ENCODE results near the gene TNRC6C. TPM values are rescaled to one million over a fixed set of nuclear protein-coding genes. Genes with fewer than 3 reads are reported as not detected.
"Not testable (repeated sequence)": the region's sequence is repeated elsewhere in the genome, so short reads cannot be mapped to it uniquely, and the experiment has no call there.

TNRC6C gene
- total RNA-seq, 4 donors from 2014 or later = 9.1 to 32.7 (median 14.3) TPM

DNA sequence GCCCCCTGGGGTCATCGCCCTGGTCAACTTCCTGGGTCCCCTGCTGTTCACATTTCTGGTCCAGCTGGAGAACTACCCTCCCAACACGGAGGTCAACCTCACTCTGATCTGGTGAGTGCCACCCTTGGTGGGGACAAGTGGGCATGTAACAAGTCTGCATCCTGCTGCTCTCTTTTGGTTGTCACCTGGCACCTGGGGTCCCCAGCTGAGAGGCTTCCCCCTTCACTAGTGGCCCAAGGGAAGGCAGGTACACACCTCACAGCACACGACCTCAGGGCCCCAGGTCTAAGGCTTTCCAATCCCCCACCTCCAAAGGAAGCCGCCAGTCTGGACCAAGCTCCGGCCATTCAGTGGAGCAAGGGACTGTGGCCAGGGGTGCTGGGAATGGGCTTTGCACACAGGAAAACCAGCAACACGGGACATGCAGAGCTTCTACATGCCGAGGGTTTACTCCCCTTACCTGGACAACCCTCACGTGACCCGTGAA lies 176.4 kb downstream of the TNRC6C start:
- Histone ChIP-seq H3K27ac (no peak overlapping the region), H3K36me3 (no peaks in the 10 kb centered on the region), H3K4me3 (replicated peaks in 1 of 3) (no peak overlapping the region), H3K27me3 (no peaks in the 10 kb centered on the region), H3K4me1 (peaks cover 8 to 24% of the 10 kb centered on the region in 2 donors), H3K9me3 (no peaks in the 10 kb centered on the region)
- intact Hi-C loops (cut with DNase I) = no loop called here
- DNase-seq = no peak
- WGBS, 2 donors = 65 to 85% methylated on average over 4 to 5 of the region's 9 CpGs
- no peak for TF ChIP-seq POLR2A (IDR thresholded peaks at IDR 0.05)
- TF ChIP-seq, protein P1, sequence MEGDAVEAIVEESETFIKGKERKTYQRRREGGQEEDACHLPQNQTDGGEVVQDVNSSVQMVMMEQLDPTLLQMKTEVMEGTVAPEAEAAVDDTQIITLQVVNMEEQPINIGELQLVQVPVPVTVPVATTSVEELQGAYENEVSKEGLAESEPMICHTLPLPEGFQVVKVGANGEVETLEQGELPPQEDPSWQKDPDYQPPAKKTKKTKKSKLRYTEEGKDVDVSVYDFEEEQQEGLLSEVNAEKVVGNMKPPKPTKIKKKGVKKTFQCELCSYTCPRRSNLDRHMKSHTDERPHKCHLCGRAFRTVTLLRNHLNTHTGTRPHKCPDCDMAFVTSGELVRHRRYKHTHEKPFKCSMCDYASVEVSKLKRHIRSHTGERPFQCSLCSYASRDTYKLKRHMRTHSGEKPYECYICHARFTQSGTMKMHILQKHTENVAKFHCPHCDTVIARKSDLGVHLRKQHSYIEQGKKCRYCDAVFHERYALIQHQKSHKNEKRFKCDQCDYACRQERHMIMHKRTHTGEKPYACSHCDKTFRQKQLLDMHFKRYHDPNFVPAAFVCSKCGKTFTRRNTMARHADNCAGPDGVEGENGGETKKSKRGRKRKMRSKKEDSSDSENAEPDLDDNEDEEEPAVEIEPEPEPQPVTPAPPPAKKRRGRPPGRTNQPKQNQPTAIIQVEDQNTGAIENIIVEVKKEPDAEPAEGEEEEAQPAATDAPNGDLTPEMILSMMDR (IDR thresholded peaks at IDR 0.05) = no peak

DNA sequence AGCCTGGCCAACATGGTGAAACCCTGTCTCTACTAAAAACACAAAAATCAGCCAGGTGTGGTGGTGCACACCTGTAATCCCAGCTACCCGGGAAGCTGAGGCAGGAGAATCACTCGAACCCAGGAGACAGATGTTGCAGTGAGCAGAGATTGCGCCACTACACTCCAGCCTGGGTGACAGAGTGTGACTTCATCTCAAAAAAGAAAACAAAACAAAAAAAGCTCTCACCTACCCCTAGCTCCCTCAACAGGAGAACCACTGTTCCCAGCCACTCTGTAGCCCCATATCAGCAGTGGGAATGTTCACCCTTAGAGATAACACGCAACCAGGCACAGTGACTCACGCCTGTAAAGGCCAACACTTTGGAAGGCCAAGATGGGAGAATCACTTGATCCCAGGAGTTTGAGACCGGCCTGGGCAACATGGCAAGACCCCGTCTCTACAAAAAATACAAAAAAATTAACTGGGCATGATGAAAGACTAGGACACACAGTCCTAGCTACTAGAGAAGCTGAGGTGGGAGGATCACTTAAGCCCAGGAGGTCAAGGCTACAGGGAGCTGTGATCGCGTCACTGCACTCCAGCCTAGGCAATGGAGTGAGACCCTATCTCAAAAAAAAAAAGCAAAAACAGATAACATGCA lies 177.5 kb downstream of the TNRC6C start:
- no peak for DNase-seq
- H3K27me3 ChIP-seq = no peaks in the 10 kb centered on the region
- H3K9me3 ChIP-seq = no peaks in the 10 kb centered on the region
- peaks cover 14 to 24% of the 10 kb centered on the region in 2 donors for H3K4me1 ChIP-seq
- no peaks in the 10 kb centered on the region for H3K36me3 ChIP-seq
- WGBS, 2 donors = 93 to 97% methylated on average over 9 of the region's 9 CpGs
- TF ChIP-seq POLR2A (IDR thresholded peaks at IDR 0.05) = no peak
- TF ChIP-seq, protein P1 (IDR thresholded peaks at IDR 0.05) = no peak
- no peak overlapping the region for H3K27ac ChIP-seq
- H3K4me3 ChIP-seq (replicated peaks in 1 of 3) = no peak overlapping the region
- intact Hi-C loops (cut with DNase I) = no loop called here

DNA sequence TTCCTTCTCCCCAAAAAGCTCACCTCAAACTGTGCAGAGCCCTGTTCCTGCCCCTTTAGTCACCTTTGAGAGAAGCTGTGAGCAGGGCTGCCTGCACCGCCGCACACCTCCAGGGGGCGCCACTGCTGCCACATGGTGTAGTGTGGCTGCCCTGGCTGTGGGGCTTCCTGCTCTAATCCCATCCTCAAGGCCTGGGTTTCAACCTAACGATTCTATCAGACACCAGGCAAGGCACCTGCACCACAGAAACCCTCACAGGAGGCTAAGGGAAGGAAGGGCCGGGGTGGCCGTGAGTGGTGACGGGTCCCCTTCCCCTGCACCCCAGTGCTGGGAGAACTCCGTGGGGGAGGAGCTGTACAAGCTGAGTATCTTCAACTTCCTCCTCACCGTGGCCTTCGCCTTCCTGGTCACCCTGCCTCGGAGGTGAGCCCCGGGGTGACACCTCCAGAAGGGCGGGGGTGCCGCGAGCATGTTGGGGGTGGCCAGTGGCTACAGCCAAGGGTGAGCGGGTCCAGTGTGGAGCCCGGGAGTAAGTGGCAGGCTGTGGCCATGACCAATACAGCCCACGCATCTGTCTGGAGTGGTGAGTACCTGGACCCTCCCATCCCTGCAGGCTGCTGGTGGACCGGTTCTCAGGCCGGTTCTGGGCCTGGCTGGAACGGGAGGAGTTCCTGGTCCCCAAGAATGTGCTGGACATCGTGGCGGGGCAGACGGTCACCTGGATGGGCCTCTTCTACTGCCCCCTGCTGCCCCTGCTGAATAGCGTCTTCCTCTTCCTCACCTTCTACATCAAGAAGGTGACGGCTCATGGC lies 179.1 kb downstream of the TNRC6C start:
- H3K4me1 ChIP-seq = peaks cover 6 to 21% of the 10 kb centered on the region in 2 donors
- no peak overlapping the region for H3K27ac ChIP-seq
- WGBS, 2 donors = 70 to 72% methylated on average over 17 to 24 of the region's 26 CpGs
- H3K36me3 ChIP-seq = no peaks in the 10 kb centered on the region
- TF ChIP-seq, protein P1 (IDR thresholded peaks at IDR 0.05) = peak in 1 of 6 experiments; percentile 2
- no peak for TF ChIP-seq POLR2A (IDR thresholded peaks at IDR 0.05)
- no peaks in the 10 kb centered on the region for H3K27me3 ChIP-seq
- no peak overlapping the region for H3K4me3 ChIP-seq (replicated peaks in 1 of 3)
- intact Hi-C loops (cut with DNase I) = no loop called here
- H3K9me3 ChIP-seq = no peaks in the 10 kb centered on the region
- no peak for DNase-seq

DNA sequence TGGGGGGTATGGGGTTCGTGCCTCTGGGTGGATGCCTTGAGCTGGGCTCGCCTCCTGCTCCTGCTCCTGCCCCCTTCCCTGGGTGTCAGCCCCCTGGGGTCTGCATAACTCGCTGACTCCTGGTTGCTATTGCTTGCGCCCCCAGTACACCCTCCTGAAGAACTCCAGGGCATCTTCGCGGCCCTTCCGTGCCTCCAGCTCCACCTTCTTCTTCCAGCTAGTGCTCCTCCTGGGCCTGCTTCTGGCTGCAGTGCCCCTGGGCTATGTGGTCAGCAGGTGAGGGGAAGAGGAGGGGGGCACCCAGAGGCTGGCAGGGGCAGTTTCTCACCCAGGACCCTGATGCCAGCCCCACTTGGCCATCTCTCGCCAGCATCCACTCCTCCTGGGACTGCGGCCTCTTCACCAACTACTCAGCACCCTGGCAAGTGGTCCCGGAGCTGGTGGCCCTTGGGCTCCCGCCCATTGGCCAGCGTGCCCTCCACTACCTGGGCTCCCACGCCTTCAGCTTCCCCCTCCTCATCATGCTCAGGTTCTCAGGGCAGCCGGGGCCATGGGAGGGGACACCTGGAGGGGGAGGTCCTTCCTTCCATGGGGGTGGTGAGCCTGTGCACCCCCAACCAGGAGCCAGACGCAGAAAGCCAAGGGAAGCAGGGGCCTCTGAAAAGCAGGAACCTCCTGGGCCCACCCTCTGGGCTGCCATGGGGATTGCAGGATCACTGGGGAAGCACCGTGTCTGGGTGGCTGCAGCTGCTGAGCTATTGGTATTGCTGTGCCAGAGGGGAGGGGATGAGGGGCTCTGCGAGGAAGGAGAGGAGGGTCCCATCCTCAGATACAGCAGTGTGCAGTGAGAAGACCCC lies 179.9 kb downstream of the TNRC6C start:
- Histone ChIP-seq H3K27ac (no peak overlapping the region), H3K36me3 (no peaks in the 10 kb centered on the region), H3K9me3 (no peaks in the 10 kb centered on the region), H3K4me1 (peaks cover 6 to 24% of the 10 kb centered on the region in 2 donors), H3K27me3 (no peaks in the 10 kb centered on the region), H3K4me3 (replicated peaks in 1 of 3) (no peak overlapping the region)
- DNase-seq = no peak
- 81 to 85% methylated on average over 15 to 17 of the region's 17 CpGs for WGBS, 2 donors
- no peak for TF ChIP-seq POLR2A (IDR thresholded peaks at IDR 0.05)
- TF ChIP-seq, protein P1 (IDR thresholded peaks at IDR 0.05) = no peak
- intact Hi-C loops (cut with DNase I) = no loop called here

DNA sequence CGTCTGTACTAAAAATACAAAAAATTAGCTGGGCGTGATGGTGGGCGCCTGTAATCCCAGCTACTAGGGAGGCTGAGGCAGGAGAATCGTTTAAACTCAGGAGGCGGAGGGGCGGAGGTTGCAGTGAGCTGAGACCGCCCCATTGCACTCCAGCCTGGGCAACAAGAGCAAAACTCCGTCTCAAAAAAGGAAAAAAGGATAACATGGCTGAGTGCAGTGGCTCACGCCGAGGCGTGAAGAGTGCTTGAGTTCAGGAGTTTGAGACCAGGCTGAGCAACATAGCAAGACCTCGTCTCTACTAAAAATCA lies 181.3 kb downstream of the TNRC6C start:
- H3K4me1 ChIP-seq = peaks cover 19 to 37% of the 10 kb centered on the region in 2 donors
- 82 to 85% methylated on average over 12 of the region's 12 CpGs for WGBS, 2 donors
- intact Hi-C loops (cut with DNase I); H3K36me3 ChIP-seq; DNase-seq; H3K27ac ChIP-seq; H3K9me3 ChIP-seq; H3K27me3 ChIP-seq; H3K4me3 ChIP-seq (replicated peaks in 1 of 3): not testable (repeated sequence)
